Measurements from ENCODE around the gene UBXN10. TPM values are rescaled to one million over a fixed set of nuclear protein-coding genes. Genes with fewer than 3 reads are reported as not detected.

Gene UBXN10
- total RNA-seq, 1 experiment from 2014 or later: not detected

DNA sequence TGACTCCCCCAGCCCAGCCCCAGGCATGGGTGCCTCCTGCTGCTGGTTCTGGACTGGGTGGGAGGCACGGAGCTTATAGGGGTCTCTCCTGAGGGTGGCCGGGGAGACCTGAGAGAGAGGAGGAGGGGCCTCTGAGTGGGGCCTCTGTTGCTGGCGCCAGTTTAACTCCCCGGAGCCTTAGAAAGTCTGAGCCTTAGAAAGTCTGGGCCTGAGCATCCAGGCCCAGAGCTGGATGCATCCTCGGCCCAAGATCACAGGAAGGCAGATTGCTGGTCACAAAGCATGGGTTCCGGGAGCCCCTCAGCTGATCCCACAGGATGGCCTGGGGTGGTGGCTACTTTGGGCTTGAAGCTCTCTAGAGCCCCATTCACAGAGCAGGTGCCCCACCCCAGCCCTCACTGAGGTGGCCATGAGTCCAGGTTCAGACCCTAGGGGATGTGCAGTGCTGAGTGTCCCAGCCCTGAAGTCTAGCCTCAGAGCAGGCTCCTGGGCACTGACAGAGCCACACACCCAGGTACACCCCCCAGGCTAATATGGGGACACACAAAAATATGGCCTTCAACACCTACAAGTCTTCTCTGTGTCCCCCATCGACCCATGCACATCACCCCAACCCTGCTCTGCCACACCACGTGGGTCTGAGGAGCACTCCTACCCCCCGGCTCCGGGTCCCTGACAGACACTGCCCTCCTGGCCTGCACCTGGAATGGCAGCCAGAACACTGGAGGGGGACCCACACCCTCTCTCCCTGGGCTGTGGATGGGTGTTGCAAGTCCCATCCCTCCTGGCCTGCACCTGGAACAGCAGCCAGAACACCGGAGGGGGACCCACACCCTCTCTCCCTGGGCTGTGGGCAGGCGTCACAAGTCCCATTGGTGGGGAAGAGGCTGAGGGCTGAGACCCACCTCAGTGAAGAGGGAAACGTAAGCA is 37.1 kb upstream of the UBXN10 start:
- Histone ChIP-seq H3K27me3 (no peaks in the 10 kb centered on the region; the same call in 1 of the 2 replicates), H3K4me1 (peaks cover 5% of the 10 kb centered on the region; the same call in 1 of the 2 replicates), H3K4me3 (no peak overlapping the region), H3K9me3 (replicated peaks) (no peaks in the 10 kb centered on the region), H3K27ac (no peak overlapping the region), H3K36me3 (no peaks in the 10 kb centered on the region)
- DNase-seq: no peak

DNA sequence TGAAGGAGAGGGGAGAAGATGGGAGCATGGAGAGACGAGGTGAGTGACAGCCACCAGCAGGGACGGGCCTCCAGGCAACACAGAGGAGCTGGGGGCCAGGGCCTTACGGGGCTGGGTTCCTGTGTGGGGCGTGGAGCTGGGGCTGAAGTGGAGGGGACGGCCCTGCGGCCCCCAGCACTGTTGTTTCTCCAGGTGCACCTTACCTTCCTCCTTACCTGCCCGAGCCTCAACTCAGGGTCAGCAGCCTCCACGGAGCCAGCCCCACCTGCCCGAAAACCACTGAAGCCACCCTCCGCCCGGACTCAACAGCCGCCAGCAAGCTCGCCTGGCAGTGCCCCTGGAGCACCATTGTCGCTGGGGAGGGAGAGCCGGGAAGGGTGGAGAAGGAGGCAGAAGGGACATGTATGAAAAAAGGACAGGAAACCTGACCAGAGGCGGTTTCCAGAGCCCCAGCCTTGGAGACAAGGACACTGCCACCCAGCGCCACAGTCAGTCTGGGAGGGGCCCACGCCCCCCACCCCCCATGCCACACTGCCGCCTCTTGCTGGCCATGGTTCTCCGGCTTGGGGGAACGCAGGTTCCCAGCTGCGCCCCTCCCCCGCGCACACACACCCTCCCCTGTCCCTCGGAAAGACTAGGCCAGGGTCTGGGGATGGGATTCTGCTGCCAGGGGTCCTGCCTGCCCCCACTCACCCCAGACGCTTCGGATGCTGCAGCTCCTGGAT is 36.1 kb upstream of the UBXN10 start:
- Histone ChIP-seq H3K27me3 (no peaks in the 10 kb centered on the region; the same call in 1 of the 2 replicates), H3K27ac (no peak overlapping the region), H3K36me3 (no peaks in the 10 kb centered on the region), H3K4me3 (no peak overlapping the region), H3K4me1 (peaks cover 5% of the 10 kb centered on the region; the same call in 1 of the 2 replicates), H3K9me3 (replicated peaks) (no peaks in the 10 kb centered on the region)
- DNase-seq: no peak

DNA sequence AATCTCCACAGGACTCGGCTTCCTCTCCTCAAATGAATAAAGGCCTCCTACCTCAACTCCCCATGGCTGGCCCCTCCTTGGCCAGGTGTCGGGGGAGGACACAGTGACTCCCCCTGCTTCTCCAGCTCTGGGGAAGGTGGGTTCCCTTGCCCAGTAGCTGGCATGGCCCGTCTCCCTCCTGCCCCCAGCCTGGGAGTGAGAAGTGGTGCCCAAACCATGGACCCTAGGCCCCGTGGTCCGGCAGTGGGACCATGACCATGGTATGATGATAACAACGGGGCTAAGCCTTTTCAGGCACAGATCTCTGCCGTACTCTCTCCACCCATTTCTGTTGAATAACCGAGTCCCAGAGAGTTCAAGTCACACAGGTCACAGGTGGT is 35.6 kb upstream of the UBXN10 start:
- H3K27me3 ChIP-seq: no peaks in the 10 kb centered on the region; the same call in 1 of the 2 replicates
- H3K36me3 ChIP-seq: no peaks in the 10 kb centered on the region
- peaks cover 5% of the 10 kb centered on the region; the same call in 1 of the 2 replicates for H3K4me1 ChIP-seq
- no peak overlapping the region for H3K4me3 ChIP-seq
- H3K27ac ChIP-seq: no peak overlapping the region
- H3K9me3 ChIP-seq (replicated peaks): no peaks in the 10 kb centered on the region
- DNase-seq: no peak

DNA sequence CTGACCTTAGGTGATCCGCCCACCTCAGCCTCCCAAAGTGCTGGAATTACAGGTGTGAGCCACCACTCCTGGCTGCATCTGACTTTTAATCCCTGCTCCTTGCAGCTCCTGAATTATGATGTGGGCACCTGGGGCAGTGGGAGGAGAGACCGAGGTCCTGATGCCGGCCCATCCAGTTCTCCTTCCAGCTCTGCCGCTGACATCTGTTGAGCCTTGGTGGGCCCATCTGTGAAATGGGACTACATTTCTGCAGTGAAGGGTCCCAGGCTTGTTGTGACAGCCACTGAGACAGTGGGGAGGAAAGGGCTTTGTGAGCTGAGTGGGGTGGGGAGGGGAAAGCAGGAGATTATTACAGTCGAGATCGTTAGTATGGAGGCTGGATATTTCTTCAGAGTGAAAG is 34.9 kb upstream of the UBXN10 start:
- Histone ChIP-seq H3K4me1 (peaks cover 5% of the 10 kb centered on the region; the same call in 1 of the 2 replicates), H3K36me3 (no peaks in the 10 kb centered on the region), H3K27ac (no peak overlapping the region), H3K27me3 (no peaks in the 10 kb centered on the region), H3K4me3 (no peak overlapping the region), H3K9me3 (replicated peaks) (no peaks in the 10 kb centered on the region)
- DNase-seq: no peak

DNA sequence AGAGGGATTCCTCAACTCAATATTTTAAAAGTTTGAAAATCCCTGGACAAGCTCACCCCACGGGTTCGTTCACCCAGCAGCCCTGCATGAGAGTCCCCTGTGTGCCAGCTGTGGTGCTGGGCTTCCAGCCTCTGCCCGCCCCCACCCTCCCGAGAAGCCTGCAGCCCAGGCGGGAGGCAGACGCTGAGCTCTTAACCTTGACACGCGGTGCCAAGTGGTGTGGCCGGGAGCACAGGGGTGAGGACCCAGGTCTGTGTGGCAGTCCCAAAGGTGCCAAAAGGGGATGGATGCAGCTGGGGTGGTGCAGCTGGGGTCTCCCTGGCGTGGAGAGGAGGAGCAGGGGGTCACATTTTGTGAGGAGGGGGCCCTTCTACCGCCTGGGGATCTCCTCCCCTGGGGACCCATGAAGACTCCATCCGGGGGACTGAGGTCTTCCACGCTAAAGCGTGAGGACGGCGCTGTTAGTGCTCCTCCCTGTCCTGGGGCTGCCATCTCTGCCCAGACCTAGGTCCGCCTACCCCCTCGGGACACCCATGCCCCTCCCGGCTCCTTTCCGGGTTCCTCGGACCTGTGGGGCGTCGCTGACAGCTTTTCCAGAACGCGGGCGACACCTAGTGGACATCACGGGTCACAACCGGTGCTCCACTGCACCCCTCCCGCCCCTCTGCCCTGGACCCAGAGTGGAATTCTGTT is 33.8 kb upstream of the UBXN10 start:
- no peaks in the 10 kb centered on the region for H3K9me3 ChIP-seq (replicated peaks)
- no peaks in the 10 kb centered on the region for H3K36me3 ChIP-seq
- peak overlapping the region; percentile 39 for H3K4me3 ChIP-seq
- H3K4me1 ChIP-seq: peaks cover 5% of the 10 kb centered on the region; the same call in 1 of the 2 replicates
- DNase-seq: peak; percentile 91 to 94
- no peak overlapping the region for H3K27ac ChIP-seq
- H3K27me3 ChIP-seq: no peaks in the 10 kb centered on the region

DNA sequence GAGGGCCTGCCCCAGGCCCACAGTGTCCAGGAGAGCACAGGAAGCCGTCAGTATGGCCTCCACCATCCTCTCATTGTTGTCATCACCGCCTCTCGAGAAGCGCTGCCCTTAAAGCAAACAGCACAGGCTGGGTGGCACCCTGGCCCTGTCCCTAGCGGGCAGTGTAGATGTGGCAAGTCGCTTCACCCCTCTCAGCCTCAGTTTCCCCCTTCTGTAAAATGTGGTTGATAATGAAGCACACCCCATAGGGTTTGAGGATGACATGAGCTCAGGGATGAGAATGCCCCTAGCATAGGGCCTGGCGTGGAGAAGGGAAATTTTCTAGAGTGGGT is 33.3 kb upstream of the UBXN10 start:
- Histone ChIP-seq H3K4me3 (no peak overlapping the region), H3K9me3 (replicated peaks) (no peaks in the 10 kb centered on the region), H3K4me1 (peaks cover 5% of the 10 kb centered on the region; the same call in 1 of the 2 replicates), H3K27ac (no peak overlapping the region), H3K36me3 (no peaks in the 10 kb centered on the region), H3K27me3 (no peaks in the 10 kb centered on the region)
- DNase-seq: no peak

DNA sequence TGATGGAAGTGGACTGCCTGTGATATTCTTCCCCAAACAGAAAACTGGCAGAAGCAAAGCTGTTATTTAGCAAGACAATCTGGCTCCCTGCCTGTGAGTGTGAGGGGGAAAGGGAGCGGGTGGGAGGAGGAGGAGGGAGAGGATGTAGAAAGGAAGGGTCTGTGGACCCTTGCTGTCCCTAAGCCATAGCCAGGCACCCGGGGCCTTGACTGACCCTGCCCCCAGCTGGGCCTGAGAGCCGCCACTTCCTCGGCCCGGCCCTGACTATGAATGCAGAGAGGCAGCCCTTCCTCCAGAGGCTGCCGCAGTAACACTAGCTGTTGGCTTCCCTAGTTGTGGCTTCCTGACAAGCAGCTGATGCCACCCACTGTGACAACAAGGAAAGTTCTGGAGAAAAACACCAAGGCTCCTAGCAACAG is 32.9 kb upstream of the UBXN10 start:
- H3K4me1 ChIP-seq: peaks cover 5% of the 10 kb centered on the region; the same call in 1 of the 2 replicates
- DNase-seq: peak; percentile 56 to 72
- H3K27me3 ChIP-seq: no peaks in the 10 kb centered on the region
- no peak overlapping the region for H3K4me3 ChIP-seq
- H3K36me3 ChIP-seq: no peaks in the 10 kb centered on the region
- H3K9me3 ChIP-seq (replicated peaks): no peaks in the 10 kb centered on the region
- no peak overlapping the region for H3K27ac ChIP-seq

DNA sequence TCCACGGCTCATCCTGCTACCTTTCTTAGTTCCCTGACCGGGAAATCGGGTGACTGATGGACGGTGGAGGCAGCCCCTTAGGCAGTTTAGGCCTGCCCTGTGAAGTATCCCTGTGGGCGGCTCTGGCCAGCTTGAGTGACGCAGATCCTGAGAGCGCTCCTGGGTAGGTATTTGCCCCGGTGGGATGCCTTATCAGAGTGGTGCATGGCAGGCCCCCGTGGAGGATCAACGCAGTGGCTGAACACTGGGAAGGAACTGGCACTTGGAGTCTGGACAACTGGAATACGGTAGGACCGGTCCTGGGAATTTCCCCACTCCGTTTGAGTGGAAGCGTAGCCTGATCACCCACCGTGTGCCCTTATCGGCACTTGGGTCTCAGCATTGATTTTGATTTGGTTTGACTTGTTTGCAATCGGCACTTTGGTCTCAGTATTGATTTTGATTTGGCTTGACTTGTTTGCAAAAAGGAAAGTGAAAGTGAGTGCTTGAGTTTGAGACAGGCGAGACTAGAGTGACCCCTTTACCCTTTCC is 31.5 kb upstream of the UBXN10 start:
- H3K4me3 ChIP-seq: no peak overlapping the region

DNA sequence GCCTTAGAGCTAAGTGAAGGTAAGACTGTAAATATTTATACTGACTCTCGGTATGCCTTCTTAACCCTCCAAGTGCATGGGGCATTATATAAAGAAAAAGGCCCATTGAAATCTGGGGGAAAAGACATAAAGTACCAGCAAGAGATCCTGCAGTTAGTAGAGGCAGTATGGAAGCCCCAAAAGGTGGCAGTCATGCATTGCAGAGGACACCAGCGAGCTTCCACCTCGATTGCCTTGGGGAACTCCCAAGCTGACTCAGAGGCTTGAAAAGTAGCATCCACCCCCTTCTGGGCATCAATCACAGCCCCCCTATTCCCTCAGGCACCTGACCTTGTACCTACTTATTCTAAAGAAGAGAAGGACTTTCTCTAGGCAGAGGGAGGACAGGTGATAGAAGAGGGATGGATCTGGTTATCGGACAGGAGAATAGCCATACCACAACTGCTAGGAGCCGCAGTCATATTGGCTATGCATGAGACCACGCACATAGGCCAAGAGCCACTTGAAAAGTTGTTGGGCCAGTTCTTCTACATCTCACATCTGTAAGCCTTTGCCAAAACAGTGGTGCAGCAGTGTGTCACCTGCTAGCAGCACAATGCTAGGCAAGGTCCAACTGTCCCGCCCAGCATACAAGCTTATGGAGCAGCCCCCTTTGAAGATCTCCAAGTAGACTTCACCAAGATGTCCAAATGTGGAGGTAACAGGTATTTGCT is 27.4 kb upstream of the UBXN10 start:
- peaks cover 3% of the 10 kb centered on the region for H3K9me3 ChIP-seq (replicated peaks)
- no peak for DNase-seq
- no peaks in the 10 kb centered on the region for H3K27me3 ChIP-seq
- H3K36me3 ChIP-seq: no peaks in the 10 kb centered on the region
- H3K4me1 ChIP-seq: no peaks in the 10 kb centered on the region
- H3K4me3 ChIP-seq: no peak overlapping the region
- H3K27ac ChIP-seq: no peak overlapping the region

More for the DNA sequence above, 31.5 kb upstream of the UBXN10 start:
- Histone ChIP-seq H3K4me1 (peaks cover 5% of the 10 kb centered on the region; the same call in 1 of the 2 replicates), H3K36me3 (no peaks in the 10 kb centered on the region), H3K9me3 (replicated peaks) (no peaks in the 10 kb centered on the region), H3K27me3 (no peaks in the 10 kb centered on the region), H3K27ac (no peak overlapping the region)
- no peak for DNase-seq

DNA sequence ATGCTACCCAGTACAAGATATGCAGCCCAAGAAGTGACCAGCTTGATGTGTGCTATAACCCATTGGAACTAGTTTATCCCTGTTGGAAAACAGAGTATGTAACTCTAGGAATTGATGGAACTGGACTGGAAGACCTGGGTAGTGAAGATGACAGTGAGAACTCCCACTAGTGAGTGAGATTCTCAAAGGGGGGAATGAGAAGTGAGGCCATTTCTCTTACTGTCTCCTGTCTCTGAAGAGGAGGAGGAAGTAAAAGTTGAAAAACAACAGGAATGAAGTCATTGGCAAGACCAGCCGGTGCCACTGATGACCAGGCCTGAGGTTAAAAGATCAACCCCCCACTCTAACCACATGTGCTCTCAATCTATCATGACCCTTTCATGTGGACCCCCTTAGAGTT is 25.9 kb upstream of the UBXN10 start:
- no peak for DNase-seq
- no peak overlapping the region for H3K27ac ChIP-seq
- H3K4me1 ChIP-seq: no peaks in the 10 kb centered on the region
- H3K36me3 ChIP-seq: no peaks in the 10 kb centered on the region
- no peak overlapping the region for H3K4me3 ChIP-seq
- H3K9me3 ChIP-seq (replicated peaks): peaks cover 3% of the 10 kb centered on the region
- no peaks in the 10 kb centered on the region for H3K27me3 ChIP-seq

DNA sequence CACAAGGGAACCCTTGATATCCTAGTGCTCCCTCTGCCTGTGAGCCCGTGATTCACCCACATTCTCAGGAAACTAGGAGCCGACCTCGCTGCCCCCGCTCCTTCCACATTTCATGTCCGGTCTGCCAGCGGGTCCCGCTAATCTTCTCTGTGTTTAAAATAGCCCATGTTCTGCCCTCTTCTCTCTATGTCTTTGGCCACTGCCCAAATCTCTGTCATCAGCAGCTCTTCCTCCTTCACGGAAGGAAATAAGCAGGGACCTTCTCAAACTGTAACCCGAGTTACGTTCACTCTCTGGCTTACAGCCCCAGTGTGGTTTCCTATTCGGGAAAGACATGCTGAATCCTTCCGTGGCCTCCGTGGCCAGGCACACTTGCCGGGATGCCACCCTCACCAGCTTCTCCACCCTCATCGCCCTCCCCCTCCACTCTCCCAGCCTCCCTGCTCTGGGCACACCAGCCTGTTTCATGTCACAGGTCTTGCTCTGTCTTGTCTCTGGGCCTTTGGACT is 21.1 kb upstream of the UBXN10 start:
- no peak for DNase-seq
- no peak overlapping the region for H3K27ac ChIP-seq

DNA sequence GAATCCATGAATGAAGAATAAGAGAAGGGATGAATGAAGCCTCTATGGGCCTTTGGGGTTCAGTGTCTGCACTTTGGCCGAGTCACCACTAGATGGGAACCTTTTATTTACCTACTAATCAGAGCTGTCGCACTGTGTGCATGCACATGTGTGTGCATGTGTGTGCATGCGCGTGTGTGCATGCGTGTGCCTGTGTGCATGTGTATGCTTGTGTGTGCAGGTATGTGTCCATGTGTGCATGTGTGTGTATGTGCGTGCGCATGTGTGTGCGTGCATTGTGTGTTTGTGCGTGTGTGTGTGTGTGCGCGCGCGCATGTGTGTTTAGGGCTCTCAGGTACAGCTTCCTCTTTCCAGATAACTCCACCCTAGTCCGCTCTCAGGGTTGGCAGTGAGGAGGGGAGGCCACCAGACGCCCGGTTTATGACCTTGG is 20.4 kb upstream of the UBXN10 start:
- peaks cover 7% of the 10 kb centered on the region; the same call in 1 of the 2 replicates for H3K27me3 ChIP-seq
- H3K4me3 ChIP-seq: no peak overlapping the region
- no peaks in the 10 kb centered on the region for H3K4me1 ChIP-seq
- DNase-seq: peak in 1 of 2 experiments; percentile 23
- no peaks in the 10 kb centered on the region for H3K36me3 ChIP-seq
- no peaks in the 10 kb centered on the region for H3K9me3 ChIP-seq (replicated peaks)
- no peak overlapping the region for H3K27ac ChIP-seq

More for the DNA sequence above, 21.1 kb upstream of the UBXN10 start:
- peaks cover 3% of the 10 kb centered on the region for H3K9me3 ChIP-seq (replicated peaks)
- no peaks in the 10 kb centered on the region for H3K36me3 ChIP-seq
- H3K27me3 ChIP-seq: peaks cover 7% of the 10 kb centered on the region; the same call in 1 of the 2 replicates
- no peaks in the 10 kb centered on the region for H3K4me1 ChIP-seq
- no peak overlapping the region for H3K4me3 ChIP-seq

DNA sequence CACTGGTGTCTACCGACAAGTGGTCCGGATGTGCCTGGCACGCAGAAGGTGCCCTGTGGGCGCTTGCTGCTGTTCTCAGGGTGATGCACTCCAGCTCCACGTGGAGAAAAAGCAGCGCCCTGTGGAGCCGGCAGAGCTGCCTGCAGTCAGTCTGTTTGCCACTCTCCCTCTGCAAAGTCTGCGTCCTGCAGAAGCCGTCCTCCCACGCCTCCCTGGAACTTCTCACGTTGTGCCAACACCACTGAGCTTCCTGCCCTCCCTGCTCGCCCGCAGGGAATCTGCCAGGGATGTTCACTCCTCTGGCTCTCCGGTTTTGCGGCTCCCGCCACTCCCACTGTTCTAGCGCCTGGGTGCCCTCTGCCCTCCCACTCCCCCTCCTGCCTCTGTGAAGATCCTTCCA is 19.8 kb upstream of the UBXN10 start:
- Histone ChIP-seq H3K36me3 (no peaks in the 10 kb centered on the region), H3K27me3 (peaks cover 7% of the 10 kb centered on the region; the same call in 1 of the 2 replicates), H3K4me3 (no peak overlapping the region), H3K27ac (no peak overlapping the region), H3K9me3 (replicated peaks) (no peaks in the 10 kb centered on the region), H3K4me1 (no peaks in the 10 kb centered on the region)
- no peak for DNase-seq

DNA sequence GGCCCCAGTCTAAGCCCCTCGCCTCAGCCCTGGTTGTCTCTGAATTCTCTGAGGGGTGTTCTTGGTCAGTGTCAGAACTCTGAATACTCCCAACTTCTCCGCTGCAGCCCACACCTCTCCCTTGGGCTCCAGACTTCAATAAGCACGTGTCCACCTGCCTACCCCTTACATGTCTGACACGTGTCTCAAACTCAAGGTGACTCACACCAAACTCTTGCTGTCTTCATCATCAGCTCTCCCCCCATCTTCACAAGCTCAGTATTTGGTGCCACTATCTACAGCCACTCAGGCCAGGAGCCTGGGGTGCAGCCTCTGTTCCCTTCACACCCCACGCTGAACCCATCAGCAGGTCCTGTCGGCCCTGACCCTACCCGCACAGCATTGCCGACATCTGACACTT is 18.8 kb upstream of the UBXN10 start:
- no peaks in the 10 kb centered on the region for H3K36me3 ChIP-seq
- H3K9me3 ChIP-seq (replicated peaks): no peaks in the 10 kb centered on the region
- peaks cover 7% of the 10 kb centered on the region; the same call in 1 of the 2 replicates for H3K27me3 ChIP-seq
- H3K4me1 ChIP-seq: no peaks in the 10 kb centered on the region
- H3K4me3 ChIP-seq: no peak overlapping the region
- DNase-seq: no peak
- H3K27ac ChIP-seq: no peak overlapping the region

All from SJCRH30 (cell line).